ENCODE results near the gene ZNF385C.
"Not testable (repeated sequence)": the region's sequence is repeated elsewhere in the genome, so short reads cannot be mapped to it uniquely, and the experiment has no call there.

Gene ZNF385C

DNA sequence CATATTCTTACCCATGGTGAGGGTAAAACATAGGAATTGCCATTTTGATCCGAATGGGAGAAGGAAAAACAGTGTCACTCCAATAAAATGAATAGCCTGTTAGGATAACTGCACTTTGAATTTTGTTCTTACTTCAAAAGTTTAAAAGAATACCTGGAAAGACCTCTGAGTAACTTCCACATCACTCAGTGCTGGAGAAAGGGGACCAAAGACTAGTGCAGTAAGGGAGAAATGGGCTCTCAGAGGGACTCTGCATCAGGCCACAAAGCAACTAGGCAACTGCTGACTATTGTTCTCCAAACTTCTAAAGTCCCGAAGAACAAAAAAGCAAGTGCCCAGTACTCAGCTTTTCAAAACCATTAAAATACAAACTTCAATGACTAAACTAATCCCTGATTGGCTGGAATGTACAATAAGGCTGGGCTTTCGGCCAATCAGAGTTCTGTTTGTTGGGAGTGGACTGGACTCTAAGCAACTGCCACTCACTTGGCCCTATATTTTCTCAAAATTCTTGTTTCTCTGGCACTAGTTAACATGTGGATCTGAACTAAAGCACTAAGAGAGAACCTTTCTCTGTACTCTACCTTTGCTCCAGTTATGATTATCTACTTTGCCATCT lies 87.3 kb downstream of the ZNF385C start:
- no peak for DNase-seq (ENCODE audit: extremely low read depth, low read depth)
- TF ChIP-seq, protein P1, sequence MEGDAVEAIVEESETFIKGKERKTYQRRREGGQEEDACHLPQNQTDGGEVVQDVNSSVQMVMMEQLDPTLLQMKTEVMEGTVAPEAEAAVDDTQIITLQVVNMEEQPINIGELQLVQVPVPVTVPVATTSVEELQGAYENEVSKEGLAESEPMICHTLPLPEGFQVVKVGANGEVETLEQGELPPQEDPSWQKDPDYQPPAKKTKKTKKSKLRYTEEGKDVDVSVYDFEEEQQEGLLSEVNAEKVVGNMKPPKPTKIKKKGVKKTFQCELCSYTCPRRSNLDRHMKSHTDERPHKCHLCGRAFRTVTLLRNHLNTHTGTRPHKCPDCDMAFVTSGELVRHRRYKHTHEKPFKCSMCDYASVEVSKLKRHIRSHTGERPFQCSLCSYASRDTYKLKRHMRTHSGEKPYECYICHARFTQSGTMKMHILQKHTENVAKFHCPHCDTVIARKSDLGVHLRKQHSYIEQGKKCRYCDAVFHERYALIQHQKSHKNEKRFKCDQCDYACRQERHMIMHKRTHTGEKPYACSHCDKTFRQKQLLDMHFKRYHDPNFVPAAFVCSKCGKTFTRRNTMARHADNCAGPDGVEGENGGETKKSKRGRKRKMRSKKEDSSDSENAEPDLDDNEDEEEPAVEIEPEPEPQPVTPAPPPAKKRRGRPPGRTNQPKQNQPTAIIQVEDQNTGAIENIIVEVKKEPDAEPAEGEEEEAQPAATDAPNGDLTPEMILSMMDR (IDR thresholded peaks at IDR 0.05; ENCODE audit: low read depth, low read length): no peak

DNA sequence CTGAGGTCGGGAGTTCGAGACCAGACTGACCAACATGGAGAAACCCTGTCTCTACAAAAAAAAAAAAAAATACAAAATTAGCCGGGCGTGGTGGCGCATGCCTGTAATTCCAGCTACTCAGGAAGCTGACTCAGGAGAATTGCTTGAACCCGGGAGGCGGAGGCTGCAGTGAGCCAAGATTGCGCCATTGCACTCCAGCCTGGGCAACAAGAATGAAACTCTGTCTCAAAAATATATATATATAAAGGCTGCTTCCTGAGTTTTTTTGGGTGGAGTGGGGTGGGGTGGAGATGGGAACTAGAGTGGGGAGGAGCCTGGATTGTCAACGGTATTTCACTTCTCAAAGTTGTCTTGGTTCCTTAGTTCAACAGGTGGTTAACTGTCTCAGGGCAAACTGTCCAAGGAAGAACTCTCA lies 88.0 kb downstream of the ZNF385C start:
- DNase-seq (ENCODE audit: extremely low read depth, low read depth): not testable (repeated sequence)

DNA sequence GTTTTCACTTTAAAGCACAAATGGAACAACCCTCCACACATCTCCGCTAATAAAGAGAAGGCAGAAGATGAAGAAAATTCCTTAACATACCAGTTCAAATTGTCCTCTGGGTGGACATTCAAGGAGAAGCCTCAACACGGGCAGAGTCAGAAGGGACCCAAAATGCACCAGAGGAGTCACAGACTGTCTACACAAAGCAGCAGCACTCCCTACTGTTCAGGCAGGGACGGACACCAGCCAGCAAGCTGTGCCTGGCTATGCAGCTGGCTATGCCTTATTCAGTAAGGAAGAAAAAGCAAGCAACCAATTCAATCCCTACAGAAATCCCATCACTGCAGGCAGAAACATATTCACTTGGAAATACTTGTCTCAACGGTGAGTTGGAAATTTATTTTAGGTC lies 89.1 kb downstream of the ZNF385C start:
- TF ChIP-seq, protein P1 (IDR thresholded peaks at IDR 0.05; ENCODE audit: low read depth, low read length): no peak
- DNase-seq (ENCODE audit: extremely low read depth, low read depth): no peak

DNA sequence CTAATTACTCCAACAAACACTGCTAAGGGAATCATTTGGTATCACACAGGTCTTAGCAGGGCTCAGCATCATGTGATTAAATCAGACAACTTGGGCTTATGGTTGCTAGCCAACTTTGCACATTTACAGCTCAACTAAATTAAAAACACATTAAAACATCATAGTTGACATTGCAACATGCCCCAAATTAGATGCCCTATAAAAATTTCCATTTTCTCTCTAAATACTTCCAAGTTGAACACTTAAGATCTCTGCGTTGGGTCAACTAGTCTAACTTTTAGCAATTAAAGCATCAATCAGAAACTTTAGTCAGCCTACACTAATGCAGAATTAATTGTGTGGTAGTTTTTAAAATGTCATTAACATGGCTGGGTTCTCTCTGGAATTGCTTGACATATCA lies 93.1 kb downstream of the ZNF385C start:
- no peak for DNase-seq (ENCODE audit: extremely low read depth, low read depth)
- TF ChIP-seq, protein P1 (IDR thresholded peaks at IDR 0.05; ENCODE audit: low read depth, low read length): no peak

DNA sequence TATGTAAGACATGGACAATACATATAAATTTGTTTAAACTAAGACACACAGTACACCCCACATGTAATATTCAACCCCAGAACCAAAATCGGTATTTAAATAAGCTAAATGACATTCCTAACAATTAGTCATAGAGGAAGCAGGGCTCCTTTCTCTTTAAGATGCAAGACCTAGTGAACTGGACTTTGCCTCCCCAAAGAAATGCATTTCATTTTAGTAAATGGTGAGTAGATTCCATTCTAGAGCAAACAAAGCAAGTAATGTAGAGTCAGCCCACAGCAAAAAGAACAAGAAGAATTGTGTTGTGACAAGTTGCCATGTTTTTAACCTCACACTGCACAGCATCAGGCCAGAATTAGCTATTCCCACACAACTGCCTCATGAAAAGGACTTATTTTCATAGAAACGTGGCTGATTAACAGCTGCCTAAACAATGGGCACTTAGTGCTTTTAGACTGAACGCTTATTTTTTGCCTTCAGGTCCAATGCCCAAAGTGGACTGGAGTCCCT lies 95.4 kb downstream of the ZNF385C start:
- no peak for DNase-seq (ENCODE audit: extremely low read depth, low read depth)
- TF ChIP-seq, protein P1 (IDR thresholded peaks at IDR 0.05; ENCODE audit: low read depth, low read length): no peak

DNA sequence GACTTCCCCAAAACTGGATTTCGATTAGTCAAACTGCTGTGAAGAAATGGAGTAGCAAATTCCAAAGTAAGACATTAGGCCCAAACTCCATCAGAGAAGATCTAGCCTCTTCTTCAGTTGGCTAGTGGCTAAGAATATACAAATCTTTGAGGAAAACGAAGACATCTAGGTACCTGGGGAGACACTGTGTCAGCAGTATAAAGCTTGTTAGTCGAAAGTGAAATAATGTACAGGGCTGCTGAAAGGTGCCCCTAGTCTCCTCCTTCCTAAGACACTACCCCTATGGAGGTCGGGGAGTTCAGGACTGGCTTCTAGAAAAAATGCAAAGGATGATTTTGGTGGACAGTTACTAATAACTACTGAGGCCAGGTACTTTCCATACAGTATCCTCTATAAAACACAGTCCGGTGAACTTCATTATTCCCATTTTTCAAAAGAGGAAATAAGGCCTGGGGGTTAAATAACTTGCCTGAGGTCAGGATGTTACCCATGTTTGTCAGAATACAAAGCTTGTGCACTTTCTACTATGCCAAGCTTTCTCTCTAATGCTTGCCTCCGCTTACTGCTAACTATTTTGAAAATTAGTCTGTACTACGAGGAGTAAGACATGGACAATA lies 96.0 kb downstream of the ZNF385C start:
- TF ChIP-seq, protein P1 (IDR thresholded peaks at IDR 0.05; ENCODE audit: low read depth, low read length): no peak
- DNase-seq (ENCODE audit: extremely low read depth, low read depth): no peak

DNA sequence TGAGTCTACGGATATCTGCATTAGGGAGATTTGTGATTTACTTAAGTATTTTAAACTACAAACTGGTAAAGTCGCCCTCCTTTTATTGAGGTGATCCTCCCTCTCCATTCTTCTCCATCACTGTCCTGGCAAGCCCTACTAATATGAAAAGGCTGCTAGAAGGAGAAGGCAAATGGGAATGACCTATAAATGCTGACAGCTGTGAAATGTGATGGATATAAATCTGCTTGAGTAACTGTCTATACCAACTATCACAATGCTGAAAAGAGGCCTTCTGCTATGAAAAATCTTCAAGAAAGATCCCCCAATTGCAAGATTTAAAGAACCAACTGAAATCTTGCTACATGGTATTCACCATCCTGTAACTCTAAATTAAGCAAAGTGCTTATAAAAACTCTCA lies 96.5 kb downstream of the ZNF385C start:
- no peak for DNase-seq (ENCODE audit: extremely low read depth, low read depth)
- TF ChIP-seq, protein P1 (IDR thresholded peaks at IDR 0.05; ENCODE audit: low read depth, low read length): no peak
